ENCODE results near the gene FAM171A1. TPM values are rescaled to one million over a fixed set of nuclear protein-coding genes. Genes with fewer than 3 reads are reported as not detected.

FAM171A1 gene
- total and polyA plus RNA-seq, 2 experiments from 2014 or later, result 24.4 to 29.5 TPM

GRCh38 chr10:15252396-15252795, 118.7 kb downstream of the FAM171A1 start:
- no peaks in the 10 kb centered on the region for H3K9me2 ChIP-seq (replicated peaks; ENCODE audit: insufficient read depth)
- no peaks in the 10 kb centered on the region for H3K9me3 ChIP-seq (ENCODE audit: low read depth)
- 97% methylated on average over 11 of the region's 11 CpGs for WGBS (ENCODE audit: low lambda C conversion rate, missing lambda C conversion rate)

DNA sequence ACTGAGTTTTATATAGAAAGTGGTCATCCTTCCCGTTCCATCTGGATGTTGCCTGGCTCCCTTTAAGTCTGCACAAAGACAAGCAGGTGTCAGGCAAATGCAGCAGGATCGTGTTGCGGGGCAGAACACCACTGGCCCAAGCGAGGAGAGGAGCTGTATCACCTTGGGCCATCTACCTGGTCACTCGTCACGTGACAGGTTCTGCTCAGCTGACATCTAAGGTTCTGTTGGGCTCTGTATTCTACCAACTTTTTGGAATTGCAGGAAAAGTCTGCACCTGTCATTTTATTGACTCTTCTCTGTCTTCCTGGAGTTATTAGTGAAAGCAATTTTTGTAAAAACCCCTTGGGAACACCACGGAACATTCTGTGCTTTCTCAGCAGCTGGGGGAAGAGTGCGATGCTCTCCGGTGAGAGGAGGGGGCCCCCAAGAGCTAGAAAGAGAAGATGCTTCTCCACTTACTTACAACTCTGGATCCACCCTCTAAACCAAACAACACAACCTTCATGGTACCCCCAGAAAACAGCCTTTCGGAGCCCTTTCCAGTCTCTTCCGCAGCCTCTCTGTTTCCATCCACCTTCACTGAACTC, 119.2 kb downstream of the FAM171A1 start:
- Histone ChIP-seq H3K4me3 (no peak overlapping the region), H2AFZ (no peak overlapping the region), H3K9me3 (ENCODE audit: low read depth) (no peaks in the 10 kb centered on the region), H3K36me3 (replicated peaks; ENCODE audit: insufficient read depth, low read depth) (no peaks in the 10 kb centered on the region), H3K4me1 (ENCODE audit: insufficient read depth) (no peaks in the 10 kb centered on the region), H3K27me3 (no peaks in the 10 kb centered on the region), H3K4me2 (no peak overlapping the region), H4K20me1 (ENCODE audit: insufficient read depth, poor library complexity, severe bottlenecking) (no peaks in the 10 kb centered on the region), H3K27ac (no peak overlapping the region), H3K9me2 (replicated peaks; ENCODE audit: insufficient read depth) (no peaks in the 10 kb centered on the region), H3K79me2 (no peaks in the 10 kb centered on the region)
- TF ChIP-seq EZH2 (IDR thresholded peaks at IDR 0.05; ENCODE audit: borderline replicate concordance), result no peak
- TF ChIP-seq CTCF (IDR thresholded peaks at IDR 0.05; ENCODE audit: poor library complexity), result no peak
- no peak for TF ChIP-seq EZH2phosphoT487 (IDR thresholded peaks at IDR 0.05; ENCODE audit: low read depth, severe bottlenecking, unreplicated experiment)
- WGBS (ENCODE audit: low lambda C conversion rate, missing lambda C conversion rate), result 96% methylated on average over 11 of the region's 11 CpGs
- DNase-seq (ENCODE audit: low spot score), result no peak

More at GRCh38 chr10:15252396-15252795, 118.7 kb downstream of the FAM171A1 start:
- Histone ChIP-seq H3K4me2 (no peak overlapping the region), H3K4me1 (ENCODE audit: insufficient read depth) (no peaks in the 10 kb centered on the region), H4K20me1 (ENCODE audit: insufficient read depth, poor library complexity, severe bottlenecking) (no peaks in the 10 kb centered on the region), H2AFZ (no peak overlapping the region), H3K79me2 (no peaks in the 10 kb centered on the region), H3K4me3 (no peak overlapping the region), H3K27me3 (no peaks in the 10 kb centered on the region), H3K36me3 (replicated peaks; ENCODE audit: insufficient read depth, low read depth) (no peaks in the 10 kb centered on the region), H3K27ac (no peak overlapping the region)
- TF ChIP-seq CTCF (IDR thresholded peaks at IDR 0.05; ENCODE audit: poor library complexity) (no peak), EZH2phosphoT487 (IDR thresholded peaks at IDR 0.05; ENCODE audit: low read depth, severe bottlenecking, unreplicated experiment) (no peak), EZH2 (IDR thresholded peaks at IDR 0.05; ENCODE audit: borderline replicate concordance) (no peak)
- no peak for DNase-seq (ENCODE audit: low spot score)

- 82% methylated on average over 3 of the region's 3 CpGs for WGBS (ENCODE audit: low lambda C conversion rate, missing lambda C conversion rate)
- Histone ChIP-seq H3K27ac (no peak overlapping the region), H3K9me3 (ENCODE audit: low read depth) (no peaks in the 10 kb centered on the region), H3K9me2 (replicated peaks; ENCODE audit: insufficient read depth) (no peaks in the 10 kb centered on the region), H3K4me3 (no peak overlapping the region), H3K27me3 (no peaks in the 10 kb centered on the region), H3K4me1 (ENCODE audit: insufficient read depth) (no peaks in the 10 kb centered on the region), H3K4me2 (no peak overlapping the region), H3K36me3 (replicated peaks; ENCODE audit: insufficient read depth, low read depth) (no peaks in the 10 kb centered on the region), H3K79me2 (no peaks in the 10 kb centered on the region), H2AFZ (no peak overlapping the region), H4K20me1 (ENCODE audit: insufficient read depth, poor library complexity, severe bottlenecking) (no peaks in the 10 kb centered on the region)
- DNase-seq (ENCODE audit: low spot score), result no peak
- peak; percentile 13 for TF ChIP-seq CTCF (IDR thresholded peaks at IDR 0.05; ENCODE audit: poor library complexity)
- TF ChIP-seq EZH2 (IDR thresholded peaks at IDR 0.05; ENCODE audit: borderline replicate concordance), result no peak
Observed at GRCh38 chr10:15245530-15245929, 125.6 kb downstream of the FAM171A1 start.
